GM19351 (cell line): ENCODE data around the gene NRM.
"Not testable (repeated sequence)": the region's sequence is repeated elsewhere in the genome, so short reads cannot be mapped to it uniquely, and the experiment has no call there.

ENCODE experiments used
- ATAC-seq: cut with Tn5 transposase; IDR thresholded peaks from one replicate; pipeline ENCODE4 v1.9.1; 2021; ENCODE audit warnings: mild to moderate bottlenecking, moderate library complexity; ENCODE audit not compliant: unreplicated experiment

Gene NRM

GRCh38 chr6:30721198-30722024, 30.6 kb upstream of the NRM start:
- peak; percentile 21 for ATAC-seq

- ATAC-seq, result no peak
Measured at GRCh38 chr6:30720738-30721197, 30.0 kb upstream of the NRM start.

GRCh38 chr6:30719791-30720737, 29.3 kb upstream of the NRM start, which contains the start of gene TUBB:
TUBB (plus strand) TSS chr6:30720352; CDS start chr6:30720507, 155 bp downstream.
- ATAC-seq, result peak; percentile 38

GRCh38 chr6:30719356-30719755, 28.6 kb upstream of the NRM start:
- ATAC-seq, result no peak

- ATAC-seq, result not testable (repeated sequence)
Measured at GRCh38 chr6:30717845-30718720, 27.3 kb upstream of the NRM start.

GRCh38 chr6:30717129-30717844, 26.5 kb upstream of the NRM start, which contains the start of gene MDC1:
MDC1 (minus strand) TSS chr6:30717281; CDS start chr6:30715175, 2,106 bp downstream.
- peak; percentile 69 for ATAC-seq

GRCh38 chr6:30716879-30717128, 26.0 kb upstream of the NRM start:
- ATAC-seq, result no peak

- ATAC-seq, result no peak
Measured at GRCh38 chr6:30714263-30714662, 23.5 kb upstream of the NRM start.

- no peak for ATAC-seq
Measured at GRCh38 chr6:30712441-30712945, 21.7 kb upstream of the NRM start.

GRCh38 chr6:30711758-30712380, 21.1 kb upstream of the NRM start:
- ATAC-seq, result peak; percentile 72

- no peak for ATAC-seq
Measured at GRCh38 chr6:30709101-30709868, 18.5 kb upstream of the NRM start.

GRCh38 chr6:30707281-30707850, 16.6 kb upstream of the NRM start:
- no peak for ATAC-seq

GRCh38 chr6:30705620-30706019, 14.8 kb upstream of the NRM start:
- ATAC-seq, result no peak

- ATAC-seq, result no peak
Measured at GRCh38 chr6:30703821-30704220, 13.0 kb upstream of the NRM start.

GRCh38 chr6:30703011-30703410, 12.2 kb upstream of the NRM start:
- ATAC-seq, result no peak

- ATAC-seq, result no peak
Measured at GRCh38 chr6:30700340-30700739, 9.6 kb upstream of the NRM start.

GRCh38 chr6:30696432-30696831, 5.6 kb upstream of the NRM start:
- no peak for ATAC-seq

- ATAC-seq, result no peak
Measured at GRCh38 chr6:30691208-30691847, 544 bp upstream of the NRM start.
